Trophoblast cell (in vitro differentiated cells and primary cell): ENCODE data around the gene GLI1.
"Not testable (repeated sequence)": the region's sequence is repeated elsewhere in the genome, so short reads cannot be mapped to it uniquely, and the experiment has no call there.

ENCODE experiments used
- DNase-seq, 2 donors: peaks; one replicate each; pipeline ENCODE4 v3.0.0-alpha.2; 2016
- H2AFZ ChIP-seq: 2 replicates; pipeline ENCODE4 v1.6.1; 2013; ENCODE audit warnings: low read length, moderate library complexity, mild to moderate bottlenecking; ENCODE audit not compliant: insufficient read depth, poor library complexity
- H2AK5ac ChIP-seq: 2 replicates; pipeline ENCODE4 v1.6.1; 2013; ENCODE audit warnings: mild to moderate bottlenecking, low read length
- H2BK120ac ChIP-seq: 2 replicates; pipeline ENCODE4 v1.6.1; 2013; ENCODE audit warnings: low read length, mild to moderate bottlenecking, moderate library complexity; ENCODE audit not compliant: insufficient read depth, poor library complexity
- H2BK12ac ChIP-seq: 2 replicates; pipeline ENCODE4 v1.6.1; 2013; ENCODE audit warnings: mild to moderate bottlenecking, low read length, moderate library complexity
- H2BK5ac ChIP-seq: 2 replicates; pipeline ENCODE4 v1.6.1; 2013; ENCODE audit warnings: low read length, low read depth, moderate library complexity, mild to moderate bottlenecking; ENCODE audit not compliant: poor library complexity
- H3K14ac ChIP-seq: 2 replicates; pipeline ENCODE4 v1.6.1; 2013; ENCODE audit warnings: mild to moderate bottlenecking, low read length
- H3K18ac ChIP-seq: 2 replicates; pipeline ENCODE4 v1.6.1; 2013; ENCODE audit warnings: mild to moderate bottlenecking, low read length
- H3K23ac ChIP-seq: 2 replicates; pipeline ENCODE4 v1.6.1; 2013; ENCODE audit warnings: low read length
- H3K27ac ChIP-seq: 2 replicates; pipeline ENCODE4 v1.5.1; 2013; ENCODE audit warnings: low read depth, mild to moderate bottlenecking, inconsistent platforms, low read length, moderate library complexity
- H3K27me3 ChIP-seq: 2 replicates; pipeline ENCODE4 v1.6.1; 2013; ENCODE audit warnings: inconsistent platforms, mild to moderate bottlenecking, low read length, moderate library complexity; ENCODE audit not compliant: insufficient read depth
- H3K36me3 ChIP-seq, 2 experiments: 1 replicate in 1 of 2; 2 replicates in 1 of 2; pipeline ENCODE4 v1.6.1; 2013; ENCODE audit warnings: low read length in 2 of 2, mild to moderate bottlenecking in 2 of 2, moderate library complexity in 1 of 2; ENCODE audit not compliant: insufficient read depth in 2 of 2, control insufficient read depth in 1 of 2
- H3K4ac ChIP-seq: 2 replicates; pipeline ENCODE4 v1.6.1; 2013; ENCODE audit warnings: low read depth, mild to moderate bottlenecking, low read length, moderate library complexity
- H3K4me1 ChIP-seq, 2 experiments: 1 replicate in 1 of 2; 2 replicates in 1 of 2; pipeline ENCODE4 v1.6.1; 2013; ENCODE audit warnings: low read length in 2 of 2, mild to moderate bottlenecking in 2 of 2, moderate library complexity in 1 of 2; ENCODE audit not compliant: insufficient read depth in 2 of 2, control insufficient read depth in 1 of 2
- H3K4me2 ChIP-seq: 2 replicates; pipeline ENCODE4 v1.6.1; 2013; ENCODE audit warnings: inconsistent platforms, mild to moderate bottlenecking, low read length, moderate library complexity
- H3K4me3 ChIP-seq: 2 replicates; pipeline ENCODE4 v1.5.1; 2013; ENCODE audit warnings: mild to moderate bottlenecking, low read depth, low read length, inconsistent platforms
- H3K79me1 ChIP-seq: one replicate; pipeline ENCODE4 v1.6.1; 2013; ENCODE audit warnings: low read length
- H3K79me2 ChIP-seq: 2 replicates; pipeline ENCODE4 v1.6.1; 2013; ENCODE audit warnings: low read length, mild to moderate bottlenecking; ENCODE audit not compliant: control insufficient read depth, insufficient read depth, poor library complexity
- H3K9ac ChIP-seq: 2 replicates; pipeline ENCODE4 v1.6.1; 2013; ENCODE audit warnings: mild to moderate bottlenecking, low read length
- H3K9me3 ChIP-seq: 2 replicates; pipeline ENCODE4 v1.6.1; 2013; ENCODE audit warnings: low read depth, mild to moderate bottlenecking, control low read depth, inconsistent platforms, low read length; ENCODE audit not compliant: insufficient read depth
- H4K12ac ChIP-seq: 2 replicates; pipeline ENCODE4 v1.6.1; 2013; ENCODE audit warnings: low read depth, mild to moderate bottlenecking, low read length, moderate library complexity
- H4K8ac ChIP-seq: 2 replicates; pipeline ENCODE4 v1.6.1; 2013; ENCODE audit warnings: low read depth, mild to moderate bottlenecking, low read length, moderate library complexity
- H4K91ac ChIP-seq: one replicate; pipeline ENCODE4 v1.6.1; 2013; ENCODE audit warnings: low read depth, mild to moderate bottlenecking, low read length, moderate library complexity
- WGBS: extraction: QIAGEN DNeasy Blood & Tissue Kit; methylation state at CpG from one replicate; pipeline ENCODE4 v1.1.7; 2013; ENCODE audit warnings: missing lambda C conversion rate; ENCODE audit not compliant: insufficient read length, insufficient coverage; ENCODE audit errors: extremely low coverage; 5-methylcytosine and 5-hydroxymethylcytosine counted together

GLI1 gene

GRCh38 chr12:57513266-57513665 lies 53.7 kb downstream of the GLI1 start:
- no peak overlapping the region for H2BK120ac ChIP-seq
- no peak overlapping the region for H3K4ac ChIP-seq
- H3K4me1 ChIP-seq: peaks cover 0 to 1% of the 10 kb centered on the region in 2 experiments
- no peak overlapping the region for H2BK5ac ChIP-seq
- no peak overlapping the region for H2AK5ac ChIP-seq
- no peaks in the 10 kb centered on the region for H3K79me2 ChIP-seq
- H4K8ac ChIP-seq: no peak overlapping the region
- H2BK12ac ChIP-seq: no peak overlapping the region
- no peak overlapping the region for H3K27ac ChIP-seq
- no peak overlapping the region for H3K9ac ChIP-seq
- H2AFZ ChIP-seq: no peak overlapping the region
- no peak overlapping the region for H3K23ac ChIP-seq
- WGBS: no CpG with 5 or more reads among the region's 5 CpGs
- H3K9me3 ChIP-seq: peaks cover 2% of the 10 kb centered on the region
- H3K18ac ChIP-seq: no peak overlapping the region
- H3K4me2 ChIP-seq: no peak overlapping the region
- no peaks in the 10 kb centered on the region for H3K79me1 ChIP-seq
- no peak for DNase-seq
- peaks cover 55 to 69% of the 10 kb centered on the region in 2 experiments for H3K36me3 ChIP-seq
- H3K14ac ChIP-seq: no peak overlapping the region
- no peak overlapping the region for H3K4me3 ChIP-seq
- H3K27me3 ChIP-seq: no peaks in the 10 kb centered on the region
- no peak overlapping the region for H4K91ac ChIP-seq
- no peak overlapping the region for H4K12ac ChIP-seq

DNA sequence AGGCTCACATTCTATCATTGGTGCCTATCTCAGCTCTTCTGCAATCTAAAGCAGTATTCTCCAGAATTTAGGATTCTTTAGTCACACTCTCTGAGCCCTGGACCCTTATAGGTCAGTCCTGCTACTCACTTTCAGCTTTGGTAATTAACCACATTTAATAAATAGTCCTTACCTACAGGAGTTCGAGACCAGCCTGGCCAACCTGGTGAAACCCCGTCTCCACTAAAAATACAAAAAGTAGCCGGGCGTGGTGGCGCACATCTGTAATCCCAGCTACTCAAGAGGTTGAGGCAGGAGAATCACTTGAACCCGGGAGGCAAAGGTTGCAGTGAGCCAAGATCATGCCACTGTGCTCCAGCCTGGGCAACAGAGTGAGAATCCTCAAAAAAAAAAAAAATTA lies 54.1 kb downstream of the GLI1 start:
- no CpG with 5 or more reads among the region's 6 CpGs for WGBS
- peaks cover 52 to 69% of the 10 kb centered on the region in 2 experiments for H3K36me3 ChIP-seq
- H2AFZ ChIP-seq: not testable (repeated sequence)

DNA sequence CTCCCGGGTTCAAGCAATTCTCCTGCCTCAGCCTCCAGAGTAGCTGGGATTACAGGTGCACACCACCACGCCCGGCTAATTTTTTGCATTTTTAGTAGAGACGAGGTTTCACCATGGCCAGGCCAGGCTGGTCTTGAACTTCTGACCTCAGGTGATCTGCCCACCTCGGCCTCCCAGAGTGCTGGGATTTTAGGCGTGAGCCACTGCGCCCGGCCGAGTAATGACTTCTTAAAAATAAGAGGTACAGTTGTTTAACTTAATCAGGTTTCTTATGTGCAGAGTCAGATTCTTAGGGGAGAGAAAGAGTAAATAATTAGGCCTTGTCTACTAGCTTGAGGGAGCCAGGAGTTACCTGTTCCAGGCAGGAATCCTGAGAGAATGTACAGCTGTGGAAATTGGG lies 54.7 kb downstream of the GLI1 start:
- H3K18ac ChIP-seq, H3K14ac ChIP-seq, H4K8ac ChIP-seq, H4K91ac ChIP-seq, H2BK12ac ChIP-seq, H4K12ac ChIP-seq, H2BK120ac ChIP-seq, H2AFZ ChIP-seq, H3K79me1 ChIP-seq, H3K4ac ChIP-seq, H3K9me3 ChIP-seq, H3K27ac ChIP-seq, DNase-seq, H3K23ac ChIP-seq, H3K9ac ChIP-seq, H2BK5ac ChIP-seq, H3K4me2 ChIP-seq, H2AK5ac ChIP-seq, H3K27me3 ChIP-seq, H3K79me2 ChIP-seq, H3K4me3 ChIP-seq, H3K4me1 ChIP-seq: not testable (repeated sequence)
- no CpG with 5 or more reads among the region's 9 CpGs for WGBS
- peaks cover 51 to 69% of the 10 kb centered on the region in 2 experiments for H3K36me3 ChIP-seq

More for the DNA sequence above, 54.1 kb downstream of the GLI1 start:
- not testable (repeated sequence) for H3K4ac ChIP-seq, H3K14ac ChIP-seq, H4K12ac ChIP-seq, H3K27me3 ChIP-seq, H2BK12ac ChIP-seq, H4K8ac ChIP-seq, H3K27ac ChIP-seq, H3K23ac ChIP-seq, H4K91ac ChIP-seq, H3K18ac ChIP-seq, DNase-seq, H3K79me1 ChIP-seq, H3K4me2 ChIP-seq, H3K4me1 ChIP-seq, H3K9ac ChIP-seq, H3K9me3 ChIP-seq, H3K4me3 ChIP-seq, H3K79me2 ChIP-seq, H2BK5ac ChIP-seq, H2AK5ac ChIP-seq, H2BK120ac ChIP-seq

DNA sequence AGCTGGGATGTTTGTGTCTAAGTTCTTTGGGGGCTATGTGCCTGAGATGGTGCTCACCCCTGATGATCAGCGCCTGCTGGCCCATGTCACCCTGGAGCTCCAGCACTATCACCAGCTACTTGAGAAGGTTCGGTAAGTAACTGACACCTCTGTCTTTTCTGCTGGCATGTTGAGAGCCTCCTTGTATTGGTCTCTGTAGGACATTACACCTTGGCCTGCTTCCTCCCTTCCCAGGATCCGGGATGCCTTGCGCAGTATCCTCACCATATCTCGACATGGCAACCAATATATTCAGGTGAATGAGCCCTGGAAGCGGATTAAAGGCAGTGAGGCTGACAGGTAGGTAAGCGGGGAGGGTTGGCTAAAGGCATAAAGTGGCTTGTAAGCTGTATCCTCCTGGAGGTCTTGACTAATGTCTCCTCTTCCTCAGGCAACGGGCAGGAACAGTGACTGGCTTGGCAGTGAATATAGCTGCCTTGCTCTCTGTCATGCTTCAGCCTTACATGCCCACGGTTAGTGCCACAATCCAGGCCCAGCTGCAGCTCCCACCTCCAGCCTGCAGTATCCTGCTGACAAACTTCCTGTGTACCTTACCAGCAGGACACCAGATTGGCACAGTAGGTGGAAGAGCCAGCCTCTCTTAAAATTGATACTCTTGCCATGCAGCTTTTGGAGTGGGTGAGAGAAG lies 55.3 kb downstream of the GLI1 start:
- H3K79me1 ChIP-seq: peaks cover 5% of the 10 kb centered on the region
- H3K18ac ChIP-seq: no peak overlapping the region
- no peak overlapping the region for H2BK12ac ChIP-seq
- H3K27ac ChIP-seq: no peak overlapping the region
- H2BK5ac ChIP-seq: no peak overlapping the region
- H3K14ac ChIP-seq: no peak overlapping the region
- no peak overlapping the region for H3K9ac ChIP-seq
- H3K27me3 ChIP-seq: no peaks in the 10 kb centered on the region
- peaks cover 6% of the 10 kb centered on the region for H3K79me2 ChIP-seq
- peaks cover 2% of the 10 kb centered on the region for H3K9me3 ChIP-seq
- H3K4me3 ChIP-seq: no peak overlapping the region
- H3K4me1 ChIP-seq: peaks cover 0 to 6% of the 10 kb centered on the region in 2 experiments
- H2AFZ ChIP-seq: no peak overlapping the region
- no peak overlapping the region for H4K91ac ChIP-seq
- no peak overlapping the region for H4K8ac ChIP-seq
- no peak overlapping the region for H3K4me2 ChIP-seq
- no peak for DNase-seq
- WGBS: no CpG with 5 or more reads among the region's 9 CpGs
- no peak overlapping the region for H3K4ac ChIP-seq
- no peak overlapping the region for H2AK5ac ChIP-seq
- H4K12ac ChIP-seq: no peak overlapping the region
- H2BK120ac ChIP-seq: no peak overlapping the region
- no peak overlapping the region for H3K23ac ChIP-seq
- H3K36me3 ChIP-seq: peaks cover 47 to 67% of the 10 kb centered on the region in 2 experiments
